ENCODE measurements around the gene NAXE.
"Not testable (repeated sequence)": the region's sequence is repeated elsewhere in the genome, so short reads cannot be mapped to it uniquely, and the experiment has no call there.

NAXE gene

DNA sequence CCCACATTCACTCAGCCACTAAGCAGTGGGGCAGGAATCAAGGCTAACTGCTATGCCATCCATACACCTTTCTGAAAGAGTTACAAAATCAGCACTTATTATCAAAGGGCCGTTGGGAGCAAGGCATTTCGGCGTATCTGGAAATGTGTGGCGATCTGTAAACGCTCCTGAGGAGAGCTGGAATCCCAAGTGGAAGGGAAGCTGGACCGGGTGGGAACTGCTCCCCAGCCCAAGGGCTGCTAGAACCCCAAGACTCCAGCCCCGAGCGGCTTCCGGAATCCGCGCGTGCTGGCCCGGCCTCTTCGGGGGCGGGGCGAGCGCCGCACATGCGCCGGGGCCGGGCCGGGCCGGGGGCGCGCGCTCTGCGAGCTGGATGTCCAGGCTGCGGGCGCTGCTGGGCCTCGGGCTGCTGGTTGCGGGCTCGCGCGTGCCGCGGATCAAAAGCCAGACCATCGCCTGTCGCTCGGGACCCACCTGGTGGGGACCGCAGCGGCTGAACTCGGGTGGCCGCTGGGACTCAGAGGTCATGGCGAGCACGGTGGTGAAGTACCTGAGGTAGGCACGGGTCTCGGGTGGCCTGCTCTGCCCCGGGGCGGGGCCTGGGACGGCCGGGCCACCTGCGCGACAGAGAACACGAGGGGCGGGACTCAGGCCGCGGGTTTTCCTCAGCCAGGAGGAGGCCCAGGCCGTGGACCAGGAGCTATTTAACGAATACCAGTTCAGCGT is at the start of gene NAXE:
NAXE (plus strand) TSS at position 345 of the 726 bp plus-strand sequence; CDS start at position 374, 29 bp downstream.
- DNase-seq (ENCODE audit: low spot score): peak; percentile 76

DNA sequence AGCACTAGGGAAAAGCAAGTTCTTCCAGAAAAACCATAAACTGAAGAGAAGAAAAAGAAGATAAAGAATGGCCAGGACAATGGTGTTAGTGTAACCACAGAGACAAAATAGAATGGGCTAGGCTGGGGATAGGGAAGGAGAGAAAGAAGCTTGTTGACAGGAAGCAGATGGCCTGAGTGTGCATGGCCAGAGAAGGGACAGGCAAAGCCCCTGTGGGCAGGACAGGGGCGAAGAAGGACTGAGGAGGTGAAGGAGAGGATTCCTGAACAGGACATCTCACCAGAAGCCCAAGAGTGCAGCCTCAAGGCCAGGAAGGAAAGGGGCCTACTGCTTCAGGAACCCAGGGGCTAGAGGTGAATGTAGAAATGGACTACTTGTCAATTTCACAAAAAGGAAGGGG is 48.5 kb upstream of the NAXE start:
- DNase-seq (ENCODE audit: low spot score): no peak

DNA sequence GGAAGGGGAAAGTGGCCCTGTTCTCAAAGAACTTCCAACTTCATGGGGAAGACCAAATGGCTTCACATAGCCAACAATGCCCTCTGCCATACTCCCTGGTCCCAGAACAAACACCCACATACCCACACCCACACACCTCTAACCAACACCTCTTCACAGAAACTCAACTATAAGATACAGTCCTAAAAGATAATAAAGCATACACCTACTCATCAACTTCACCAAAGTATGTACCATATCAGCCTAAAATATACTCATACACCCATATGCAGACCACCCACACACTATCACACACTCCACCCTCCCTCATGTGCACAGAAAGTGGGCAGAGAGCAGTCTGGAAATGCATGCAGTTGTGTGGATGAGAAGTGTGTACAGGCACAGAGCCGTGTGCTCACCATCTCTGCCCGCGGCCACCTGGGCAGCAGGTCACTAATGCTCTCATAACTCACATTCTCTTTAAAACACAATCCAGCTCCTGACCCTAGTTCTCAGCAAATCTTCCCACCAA is 46.9 kb upstream of the NAXE start:
- no peak for DNase-seq (ENCODE audit: low spot score)

DNA sequence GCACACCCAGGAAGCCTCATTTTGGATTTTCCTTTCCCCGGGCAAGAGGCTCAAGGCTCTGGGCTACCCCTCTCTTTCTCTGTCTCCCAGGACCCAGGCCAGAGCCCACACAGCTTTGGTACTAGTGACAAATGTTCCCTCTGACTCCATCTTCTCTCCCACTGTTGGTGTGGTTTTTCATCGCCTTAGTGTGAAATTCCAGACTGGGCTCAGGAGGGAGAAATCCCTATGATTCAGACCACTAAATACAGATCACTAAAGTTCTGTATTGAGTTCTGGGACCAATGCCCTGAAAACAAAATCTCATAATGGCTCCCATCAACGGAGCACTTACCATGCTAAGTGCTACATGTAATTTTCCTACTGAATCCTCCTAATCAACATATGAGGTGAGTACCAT is 45.3 kb upstream of the NAXE start:
- DNase-seq (ENCODE audit: low spot score): no peak

DNA sequence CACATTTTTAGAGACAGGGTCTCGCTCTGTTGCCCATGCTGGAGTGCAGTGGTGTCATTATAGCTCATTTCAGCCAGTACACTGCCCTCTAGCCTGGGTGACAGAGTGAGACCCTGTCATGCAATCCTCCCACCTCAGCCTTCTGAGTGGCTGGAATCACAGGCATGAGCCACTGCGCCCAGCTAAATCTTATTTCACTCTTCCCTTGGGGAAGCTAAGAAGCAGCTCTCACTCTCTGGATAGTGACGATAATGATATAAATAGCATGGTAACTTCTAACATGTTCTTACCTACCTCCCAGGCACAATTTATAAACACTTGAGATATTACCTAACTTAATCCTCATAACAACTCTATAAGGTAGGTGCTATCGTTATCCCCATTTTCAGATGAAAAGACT is 44.1 kb upstream of the NAXE start:
- DNase-seq (ENCODE audit: low spot score): no peak

DNA sequence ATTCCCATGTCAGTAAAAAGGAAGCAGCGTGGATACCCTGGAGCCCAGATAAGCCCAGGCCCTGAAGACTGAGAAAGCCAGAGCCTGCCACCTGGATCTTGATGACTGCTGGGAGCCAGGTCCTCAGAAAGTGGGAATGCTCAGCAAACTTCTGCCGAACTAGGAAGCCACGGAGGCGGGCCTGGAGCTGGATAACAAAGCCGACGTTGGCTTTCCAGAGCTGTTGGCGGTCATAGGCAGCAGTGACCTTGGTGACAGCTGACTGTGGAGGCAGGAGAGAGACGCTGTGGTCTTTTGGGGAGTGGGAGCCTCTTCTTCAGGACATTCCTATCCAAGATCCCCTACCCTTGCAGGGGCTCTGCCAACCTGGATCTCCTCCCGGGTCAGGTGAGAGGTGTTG is 43.6 kb upstream of the NAXE start:
- no peak for DNase-seq (ENCODE audit: low spot score)

DNA sequence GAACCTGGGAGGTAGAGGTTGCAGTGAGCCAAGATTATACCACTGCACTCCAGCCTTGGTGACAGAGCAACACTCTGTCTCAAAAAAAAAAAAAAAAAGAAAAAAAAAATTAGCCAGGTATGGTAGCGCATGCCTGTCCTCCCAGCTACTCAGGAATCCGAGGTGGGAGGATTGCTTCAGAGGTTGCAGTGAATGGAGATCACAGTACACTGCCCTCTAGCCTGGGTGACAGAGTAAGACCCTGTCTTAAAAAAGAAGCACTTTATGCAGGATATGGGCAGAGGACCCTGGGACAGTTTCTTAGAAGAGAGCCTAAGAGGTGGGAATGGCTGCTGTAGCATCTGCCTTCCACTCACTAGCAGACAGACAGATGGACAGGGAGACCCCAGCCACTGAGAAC is 42.2 kb upstream of the NAXE start:
- DNase-seq (ENCODE audit: low spot score): no peak

DNA sequence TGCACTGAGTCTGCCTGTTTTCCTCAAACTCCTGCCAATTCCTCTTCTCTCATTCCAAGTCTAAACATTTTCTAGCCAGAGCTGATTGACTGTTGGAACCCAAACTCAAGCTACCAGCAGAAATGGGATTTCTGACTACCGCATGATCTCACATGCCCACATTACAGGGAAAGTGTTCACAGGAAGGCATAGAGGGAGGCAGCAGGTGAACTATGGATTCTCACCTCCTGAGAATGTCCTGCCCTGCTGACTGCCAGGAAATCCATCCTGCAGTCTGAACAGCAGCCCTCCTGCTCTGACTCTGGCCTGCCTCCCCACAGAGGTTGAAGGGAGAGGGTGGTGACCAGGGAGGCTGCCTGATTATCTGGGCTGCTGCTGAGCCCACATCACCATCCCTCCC is 41.7 kb upstream of the NAXE start:
- DNase-seq (ENCODE audit: low spot score): no peak

DNA sequence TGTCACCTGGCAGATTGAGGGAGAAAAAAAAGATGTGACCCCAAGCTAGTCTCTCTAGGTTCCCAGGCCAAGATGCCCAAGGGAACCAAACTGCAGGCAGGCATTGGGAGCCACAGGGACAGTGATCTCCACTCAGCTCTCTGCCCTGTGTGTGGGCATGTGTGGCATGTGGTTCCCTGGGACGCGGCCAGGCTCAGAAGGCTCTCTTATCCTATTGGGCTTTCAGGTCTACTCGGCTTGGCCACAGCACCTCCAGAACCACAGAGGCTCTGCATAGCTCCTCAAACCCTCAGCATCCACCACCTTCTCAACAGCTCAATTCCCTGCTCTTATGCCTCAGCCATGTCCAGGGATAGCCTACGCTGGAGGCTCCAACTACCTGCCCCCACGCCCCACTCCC is 41.2 kb upstream of the NAXE start:
- no peak for DNase-seq (ENCODE audit: low spot score)

DNA sequence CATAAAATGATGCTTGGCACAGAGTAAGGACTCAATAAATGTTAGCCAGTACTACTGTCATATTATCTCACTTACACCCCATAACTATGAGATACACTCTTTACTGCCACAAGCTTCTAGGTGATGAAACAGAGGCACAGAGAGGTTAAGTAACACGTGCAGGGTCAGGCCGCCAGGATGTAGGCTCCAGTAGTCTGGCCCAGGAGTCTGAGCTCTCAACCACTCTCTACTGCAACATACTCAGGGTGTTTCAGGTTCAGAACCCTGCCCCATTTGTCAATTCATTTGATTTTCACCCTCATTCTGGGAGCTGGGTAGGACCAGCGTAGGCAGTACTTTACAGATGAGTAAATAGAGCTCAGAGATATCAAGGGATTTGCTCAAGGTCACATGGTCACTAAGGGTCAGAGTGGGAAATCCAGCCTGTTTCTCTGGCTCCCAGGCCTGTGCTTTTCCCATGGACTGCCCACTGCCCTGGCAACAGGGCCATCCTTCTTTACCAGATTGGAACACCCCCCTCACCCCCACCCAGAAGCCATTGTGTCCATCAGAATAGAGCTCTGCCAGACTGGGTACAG is 40.4 kb upstream of the NAXE start:
- no peak for DNase-seq (ENCODE audit: low spot score)

DNA sequence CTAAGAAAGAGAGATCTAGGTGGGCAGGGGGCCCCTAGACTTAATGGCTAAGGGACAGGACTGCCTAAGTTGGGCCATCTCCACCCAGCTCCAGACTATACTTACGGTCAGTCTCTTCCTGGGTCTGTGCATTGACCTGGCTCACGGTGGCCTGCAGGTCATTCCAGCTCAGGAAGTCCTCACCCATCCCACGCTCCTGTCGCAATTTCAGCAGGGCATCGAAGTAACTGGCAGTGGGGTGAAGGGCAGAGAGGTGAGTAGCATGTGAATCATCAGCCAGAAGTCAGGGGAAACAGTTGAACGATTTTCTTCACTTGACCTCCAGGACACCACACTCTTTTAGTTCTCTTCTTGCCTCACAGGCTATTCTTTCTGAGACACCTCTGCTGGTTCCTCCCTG is 39.7 kb upstream of the NAXE start:
- no peak for DNase-seq (ENCODE audit: low spot score)

DNA sequence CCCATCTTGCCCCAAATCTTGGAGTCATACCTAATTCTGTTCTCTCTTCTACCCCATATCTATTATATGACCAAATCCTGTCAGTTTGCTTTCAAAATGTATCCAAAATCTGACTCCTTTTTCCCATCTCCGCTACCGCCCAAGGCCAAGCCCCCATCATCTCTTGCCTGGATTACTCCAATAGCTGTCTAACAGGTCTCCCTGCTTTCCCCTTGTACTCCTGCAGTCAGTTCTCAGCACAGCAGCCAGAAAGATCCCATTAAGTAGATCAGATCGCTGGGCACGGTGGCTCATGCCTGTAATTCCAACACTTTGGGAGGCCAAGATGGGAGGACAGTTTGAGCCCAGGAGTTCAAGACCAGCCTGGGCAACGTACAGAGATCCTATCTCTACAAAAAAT is 39.1 kb upstream of the NAXE start:
- no peak for DNase-seq (ENCODE audit: low spot score)

DNA sequence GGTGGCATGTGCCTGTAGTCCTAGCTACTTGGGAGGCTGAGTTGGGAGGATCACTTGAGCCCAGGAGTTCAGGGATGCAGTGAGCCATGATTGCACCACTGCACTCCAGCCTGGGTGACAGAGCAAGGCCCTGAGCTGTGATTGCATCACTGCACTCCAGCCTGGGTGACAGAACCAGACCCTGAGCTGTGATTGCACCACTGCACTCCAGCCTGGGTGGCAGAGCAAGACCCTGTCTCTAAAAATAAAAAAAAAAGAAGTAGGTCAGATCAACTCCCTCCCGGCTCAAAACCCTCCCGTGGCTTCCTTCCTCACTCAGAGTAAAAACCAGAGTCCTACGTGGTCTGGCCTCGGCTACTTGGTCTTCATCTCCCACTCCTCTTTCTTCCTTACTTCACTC is 38.6 kb upstream of the NAXE start:
- not testable (repeated sequence) for DNase-seq (ENCODE audit: low spot score)

DNA sequence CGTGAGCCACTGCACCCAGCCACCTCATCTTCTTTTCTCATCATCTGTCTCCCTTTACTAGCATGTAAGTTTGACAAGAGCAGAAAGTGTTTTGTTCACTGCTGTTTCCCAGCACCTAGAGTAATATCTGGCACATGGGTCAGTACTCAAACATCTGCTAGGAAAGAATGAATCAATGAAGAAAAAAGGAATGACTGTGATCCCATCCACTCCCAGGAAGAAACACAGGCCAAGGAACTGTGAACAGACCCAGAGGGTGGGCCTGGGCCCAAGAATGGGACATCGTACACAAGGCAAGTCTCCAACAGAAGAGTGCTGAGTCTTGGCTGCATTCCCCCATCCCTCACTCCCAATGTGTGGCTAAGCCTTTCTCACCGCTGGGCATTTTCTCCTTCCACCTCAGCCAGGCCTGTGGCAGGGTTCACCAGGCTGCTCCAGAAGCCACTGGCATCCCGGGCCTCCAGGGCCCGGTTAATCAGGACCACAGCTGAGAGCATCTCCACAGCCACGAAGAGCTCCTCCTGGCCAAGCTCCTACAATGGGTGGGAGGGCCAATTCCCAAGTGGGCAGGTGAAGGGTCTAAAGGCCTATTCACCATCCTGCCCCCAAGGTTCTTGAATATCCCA is 37.6 kb upstream of the NAXE start:
- no peak for DNase-seq (ENCODE audit: low spot score)

DNA sequence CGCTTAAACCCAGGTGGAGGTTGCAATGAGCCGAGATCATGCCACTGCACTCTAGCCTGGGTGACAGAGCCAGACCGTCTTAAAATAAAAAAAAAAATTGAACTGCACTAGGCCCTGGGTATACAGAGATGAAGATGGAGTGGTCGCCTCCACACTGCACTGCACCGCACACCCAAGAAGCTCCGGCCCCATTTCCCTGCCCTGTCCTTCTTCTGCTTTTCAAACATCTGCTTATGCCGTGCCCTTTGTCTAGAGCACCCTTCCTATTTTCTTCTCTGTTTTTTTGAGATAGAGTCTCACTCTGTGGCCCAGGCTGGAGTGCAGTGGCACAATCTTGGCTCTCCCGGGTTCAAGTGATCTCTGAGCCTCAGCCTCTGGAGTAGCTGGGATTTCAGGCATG is 36.6 kb upstream of the NAXE start:
- DNase-seq (ENCODE audit: low spot score): no peak

DNA sequence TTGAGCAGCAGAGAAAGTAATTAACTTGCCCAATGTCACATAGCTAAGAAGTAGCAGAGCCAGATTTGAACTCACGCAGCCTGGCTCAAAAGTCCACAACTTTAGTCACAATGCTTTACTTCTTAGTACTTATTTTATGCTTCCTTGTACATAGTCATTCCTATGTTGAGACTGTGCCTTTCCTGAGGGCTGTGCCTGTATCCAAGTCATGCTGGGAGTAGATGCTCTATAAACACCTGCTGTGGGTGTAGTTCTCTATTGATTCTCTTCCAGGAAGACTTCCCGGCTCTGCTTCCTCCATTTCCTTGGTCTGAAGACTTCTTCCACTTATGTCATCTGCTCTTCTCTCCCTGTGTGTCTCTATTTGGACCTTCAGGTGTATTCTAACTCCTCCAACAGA is 35.9 kb upstream of the NAXE start:
- no peak for DNase-seq (ENCODE audit: low spot score)

DNA sequence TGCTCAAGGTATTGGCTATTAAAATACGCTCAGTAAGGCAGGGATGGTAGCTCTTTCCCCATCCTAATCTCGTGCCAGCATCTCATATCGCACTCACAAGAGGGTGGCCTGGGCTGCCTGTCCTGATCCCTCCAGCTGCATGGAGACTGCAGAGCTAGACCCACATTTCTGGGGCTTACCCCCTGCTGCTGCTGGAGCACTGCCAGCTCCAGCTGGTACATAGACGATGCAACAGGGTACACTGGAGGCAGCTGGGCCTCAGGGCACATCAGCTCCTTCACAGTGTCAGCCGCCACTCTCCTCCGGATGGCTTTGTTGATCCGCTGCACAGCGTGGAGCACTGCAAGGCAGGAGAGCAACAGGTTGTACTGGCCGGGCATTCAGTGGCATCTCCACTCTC is 35.2 kb upstream of the NAXE start:
- DNase-seq (ENCODE audit: low spot score): no peak

DNA sequence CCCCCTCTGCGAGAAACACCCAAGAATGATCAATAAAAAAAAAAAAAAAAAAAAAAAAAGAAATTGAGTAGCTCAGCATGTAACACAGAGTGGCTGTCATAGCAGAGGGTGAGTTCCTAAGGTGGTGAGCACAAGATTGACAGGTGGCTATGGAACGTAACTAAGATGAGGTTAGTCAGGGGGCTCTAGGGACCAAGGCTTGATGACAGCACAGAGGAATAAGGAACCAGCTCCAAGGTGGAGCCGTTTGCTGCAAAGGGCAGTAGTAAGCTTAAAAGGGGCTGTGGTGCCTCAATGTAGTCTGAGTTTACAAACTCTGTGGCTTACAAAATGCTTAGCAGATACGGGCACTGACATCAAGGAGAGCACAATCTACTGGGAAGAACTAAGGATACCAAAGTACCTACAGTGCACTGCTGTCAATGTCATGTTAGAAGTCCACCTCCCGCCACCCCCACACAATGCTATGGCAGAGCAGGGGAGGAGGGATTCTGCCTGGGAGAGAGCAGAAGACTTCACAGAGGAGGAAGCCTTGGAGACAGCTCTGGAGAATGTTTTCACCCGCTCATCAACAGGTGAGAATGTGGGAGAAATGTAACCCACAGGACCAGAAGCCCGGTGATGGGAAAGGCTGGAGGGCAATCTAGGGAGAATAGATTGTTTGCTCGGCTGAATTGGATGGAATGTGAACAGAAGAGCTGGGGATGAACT is 32.3 kb upstream of the NAXE start:
- DNase-seq (ENCODE audit: low spot score): no peak

DNA sequence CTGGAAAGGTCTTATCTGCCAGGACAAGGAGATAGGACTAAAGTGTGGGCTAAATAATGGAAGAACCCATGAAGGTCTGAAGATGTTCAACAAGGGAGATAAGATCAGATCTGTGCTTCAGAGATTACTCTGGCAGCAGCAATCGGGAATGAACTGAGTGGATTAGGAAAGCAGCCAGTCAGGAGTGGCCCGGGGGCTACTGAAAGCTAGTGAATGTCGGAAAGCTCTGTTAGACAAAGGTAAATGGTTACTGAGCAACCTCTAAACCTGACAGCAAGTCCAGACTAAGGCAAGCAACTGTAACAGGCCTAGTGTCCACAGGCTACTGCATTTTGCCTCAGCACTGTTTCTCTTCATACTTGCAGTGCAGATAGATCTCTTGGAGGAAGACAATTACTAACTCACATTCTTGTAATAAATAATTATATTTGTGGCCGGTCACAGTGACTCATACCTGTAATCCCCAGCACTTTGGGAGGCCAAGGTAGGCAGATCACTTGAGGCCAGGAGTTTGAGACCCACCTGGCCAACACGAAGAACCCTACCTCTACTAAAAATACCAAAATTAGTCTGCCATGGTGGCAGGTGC is 31.7 kb upstream of the NAXE start:
- DNase-seq (ENCODE audit: low spot score): no peak

DNA sequence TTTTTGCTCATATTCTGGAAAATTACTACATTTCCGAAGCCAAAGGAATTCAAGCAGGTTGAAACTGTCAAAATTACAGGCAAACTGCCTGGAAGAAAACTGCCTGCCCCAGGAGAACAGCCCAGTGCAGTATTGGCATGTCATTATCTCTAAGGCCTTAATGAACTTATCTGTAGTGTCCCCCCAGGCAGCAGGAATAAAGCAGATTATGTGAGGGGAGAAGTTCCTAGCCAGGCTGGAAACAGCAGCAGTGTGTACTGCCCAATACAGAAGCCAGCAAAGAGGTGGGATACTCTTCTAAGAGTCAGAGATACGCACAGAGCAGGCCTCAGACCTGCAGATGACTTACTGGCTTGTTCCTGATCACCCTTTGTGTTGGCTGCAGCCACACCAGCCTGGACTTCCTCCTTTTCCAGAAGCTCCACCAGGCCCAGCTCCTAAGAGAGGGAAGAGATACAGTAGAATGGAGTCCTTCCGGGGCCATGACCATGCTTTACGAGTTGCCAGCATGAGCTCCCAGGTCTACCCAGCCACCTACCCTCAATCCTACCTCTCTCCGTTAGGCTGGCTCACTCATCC is 30.9 kb upstream of the NAXE start:
- no peak for DNase-seq (ENCODE audit: low spot score)

DNA sequence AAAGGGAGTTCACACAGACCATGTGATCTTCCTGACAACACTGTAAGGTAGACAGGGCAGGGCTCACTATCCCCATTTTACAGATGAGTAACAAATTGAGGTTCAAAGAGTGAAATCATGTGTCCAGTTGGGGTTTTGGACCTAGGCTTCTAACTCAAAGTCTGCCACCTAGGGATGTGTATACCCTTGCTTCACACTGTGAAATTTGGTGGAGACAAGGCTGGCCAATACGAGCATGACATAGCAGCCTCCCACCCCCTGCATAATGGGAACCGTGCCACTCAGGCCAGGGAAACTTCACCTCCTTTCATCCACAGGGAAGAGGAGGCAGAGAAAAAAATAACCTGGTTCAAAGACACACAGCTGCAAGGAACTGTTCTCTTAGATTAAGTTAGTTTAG is 26.1 kb upstream of the NAXE start:
- no peak for DNase-seq (ENCODE audit: low spot score)

DNA sequence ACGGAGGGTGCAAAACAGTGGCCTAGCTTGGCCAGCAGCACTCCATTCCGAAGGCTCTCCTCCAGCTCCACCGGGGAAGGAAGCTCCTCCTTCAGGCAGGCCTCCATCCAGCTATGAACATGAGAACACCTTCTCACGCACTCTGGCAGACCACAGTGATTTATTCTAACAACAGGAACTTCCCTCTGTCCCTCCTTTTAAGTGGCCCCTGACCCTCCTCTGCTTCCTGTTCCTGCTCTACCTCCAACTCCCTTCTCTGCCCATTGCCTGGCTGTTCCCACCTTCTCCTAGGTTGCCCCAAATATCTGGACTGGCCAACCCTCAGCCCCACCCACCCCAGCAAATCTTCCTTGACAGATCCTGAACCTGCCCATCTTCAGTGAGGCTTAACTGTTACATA is 25.1 kb upstream of the NAXE start:
- no peak for DNase-seq (ENCODE audit: low spot score)

All from hepatic stellate cell (primary cell).